GM18870 (cell line): Measurements from ENCODE around the gene OTOGL.

Source experiments
- ATAC-seq: cut with Tn5 transposase; IDR thresholded peaks from one replicate; pipeline ENCODE4 v1.9.1; 2021; ENCODE audit warnings: moderate library complexity; ENCODE audit not compliant: unreplicated experiment

The OTOGL gene

GRCh38 chr12:80422550-80422949 is 323.2 kb downstream of the OTOGL start:
- no peak for ATAC-seq
